ENCODE data around the gene CTDSPL.

The CTDSPL gene

DNA sequence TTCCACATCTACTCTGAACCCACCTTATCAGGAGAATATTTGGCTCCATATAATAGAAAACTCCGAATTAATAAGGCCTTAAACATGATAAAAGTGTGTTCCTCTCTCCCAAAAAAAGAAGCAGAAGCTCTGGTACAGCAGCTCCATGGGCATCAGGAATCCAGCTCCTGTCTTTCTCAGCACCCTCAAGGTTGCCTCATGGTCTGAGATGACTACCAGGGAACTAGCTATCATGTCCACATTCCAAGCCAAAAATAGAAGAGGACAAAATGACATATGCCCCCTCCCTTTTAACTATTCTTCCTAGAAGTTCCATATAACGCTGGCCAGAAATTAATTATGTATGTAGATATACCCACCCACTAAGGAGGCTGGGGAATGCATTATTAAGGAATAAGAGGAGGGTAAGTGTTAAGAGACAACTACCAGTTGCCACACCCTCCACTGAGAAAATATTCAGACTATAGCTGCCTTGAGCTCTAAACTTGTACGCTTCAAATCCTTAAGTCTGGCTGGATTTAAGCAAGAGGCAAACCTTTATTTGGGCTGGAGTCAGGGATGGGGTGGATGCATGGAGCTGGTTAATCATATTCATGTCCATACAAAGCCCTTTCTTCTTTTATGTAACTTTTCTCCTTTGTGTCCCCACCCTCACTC lies 35.8 kb upstream of the CTDSPL start:
- DNase-seq: no peak
- no peak overlapping the region for H3K4me2 ChIP-seq (ENCODE audit: low read depth, low read length)
- no peak overlapping the region for H3K9ac ChIP-seq (ENCODE audit: low read length)
- no peaks in the 10 kb centered on the region for H3K36me3 ChIP-seq (replicated peaks; ENCODE audit: insufficient read depth, low read length)
- H3F3A ChIP-seq (ENCODE audit: insufficient read depth, low read length): no peaks in the 10 kb centered on the region
- no peaks in the 10 kb centered on the region for H3K27me3 ChIP-seq (replicated peaks; ENCODE audit: insufficient read depth, low read length)
- H2AFZ ChIP-seq (ENCODE audit: low read length): no peak overlapping the region
- no peaks in the 10 kb centered on the region for H3K4me1 ChIP-seq (ENCODE audit: low read length)
- H4K20me1 ChIP-seq (ENCODE audit: insufficient read depth, low read length): no peaks in the 10 kb centered on the region
- no peak overlapping the region for H3K27ac ChIP-seq (ENCODE audit: low read length)
- TF ChIP-seq EZH2 (optimal IDR thresholded peaks at IDR 0.05; ENCODE audit: low read depth, low read length): no peak
- TF ChIP-seq, protein P1, sequence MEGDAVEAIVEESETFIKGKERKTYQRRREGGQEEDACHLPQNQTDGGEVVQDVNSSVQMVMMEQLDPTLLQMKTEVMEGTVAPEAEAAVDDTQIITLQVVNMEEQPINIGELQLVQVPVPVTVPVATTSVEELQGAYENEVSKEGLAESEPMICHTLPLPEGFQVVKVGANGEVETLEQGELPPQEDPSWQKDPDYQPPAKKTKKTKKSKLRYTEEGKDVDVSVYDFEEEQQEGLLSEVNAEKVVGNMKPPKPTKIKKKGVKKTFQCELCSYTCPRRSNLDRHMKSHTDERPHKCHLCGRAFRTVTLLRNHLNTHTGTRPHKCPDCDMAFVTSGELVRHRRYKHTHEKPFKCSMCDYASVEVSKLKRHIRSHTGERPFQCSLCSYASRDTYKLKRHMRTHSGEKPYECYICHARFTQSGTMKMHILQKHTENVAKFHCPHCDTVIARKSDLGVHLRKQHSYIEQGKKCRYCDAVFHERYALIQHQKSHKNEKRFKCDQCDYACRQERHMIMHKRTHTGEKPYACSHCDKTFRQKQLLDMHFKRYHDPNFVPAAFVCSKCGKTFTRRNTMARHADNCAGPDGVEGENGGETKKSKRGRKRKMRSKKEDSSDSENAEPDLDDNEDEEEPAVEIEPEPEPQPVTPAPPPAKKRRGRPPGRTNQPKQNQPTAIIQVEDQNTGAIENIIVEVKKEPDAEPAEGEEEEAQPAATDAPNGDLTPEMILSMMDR (IDR thresholded peaks at IDR 0.05; ENCODE audit: low read length): no peak
- no peak for TF ChIP-seq EZH2phosphoT487 (IDR thresholded peaks at IDR 0.05; ENCODE audit: low read length)
- H3K4me3 ChIP-seq (ENCODE audit: low read length): no peak overlapping the region
- no peaks in the 10 kb centered on the region for H3K79me2 ChIP-seq (ENCODE audit: low read length)
- H3K9me2 ChIP-seq (replicated peaks; ENCODE audit: insufficient read depth, low read length): no peaks in the 10 kb centered on the region
- H3K9me3 ChIP-seq (replicated peaks; ENCODE audit: insufficient read depth, low read length): no peaks in the 10 kb centered on the region

DNA sequence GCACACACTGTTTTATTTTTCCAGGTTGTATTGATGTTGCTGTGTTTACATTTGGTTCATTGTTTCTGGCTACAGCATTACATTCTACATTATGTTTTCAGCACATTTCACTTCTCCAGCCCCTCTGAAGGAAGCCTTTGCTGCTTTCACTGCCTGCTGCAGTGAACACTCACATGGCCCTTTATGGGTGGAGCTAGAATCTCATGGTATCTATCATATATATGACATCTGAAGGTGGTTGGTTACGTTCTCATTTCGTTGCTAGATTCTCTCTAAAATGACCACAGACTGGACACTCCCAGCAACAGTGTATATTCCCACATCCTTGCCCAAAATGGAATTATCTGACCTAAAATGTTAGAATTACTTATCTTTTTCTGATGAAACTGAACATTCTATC lies 35.2 kb upstream of the CTDSPL start:
- DNase-seq: no peak
- Histone ChIP-seq H3K9me3 (replicated peaks; ENCODE audit: insufficient read depth, low read length) (no peaks in the 10 kb centered on the region), H3K27ac (ENCODE audit: low read length) (no peak overlapping the region), H3K4me1 (ENCODE audit: low read length) (no peaks in the 10 kb centered on the region), H2AFZ (ENCODE audit: low read length) (no peak overlapping the region), H3K36me3 (replicated peaks; ENCODE audit: insufficient read depth, low read length) (no peaks in the 10 kb centered on the region), H3K4me3 (ENCODE audit: low read length) (no peak overlapping the region), H3K27me3 (replicated peaks; ENCODE audit: insufficient read depth, low read length) (no peaks in the 10 kb centered on the region), H3F3A (ENCODE audit: insufficient read depth, low read length) (no peaks in the 10 kb centered on the region), H4K20me1 (ENCODE audit: insufficient read depth, low read length) (no peaks in the 10 kb centered on the region), H3K9me2 (replicated peaks; ENCODE audit: insufficient read depth, low read length) (no peaks in the 10 kb centered on the region), H3K4me2 (ENCODE audit: low read depth, low read length) (no peak overlapping the region), H3K9ac (ENCODE audit: low read length) (no peak overlapping the region), H3K79me2 (ENCODE audit: low read length) (no peaks in the 10 kb centered on the region)
- no peak for TF ChIP-seq EZH2 (optimal IDR thresholded peaks at IDR 0.05; ENCODE audit: low read depth, low read length)

DNA sequence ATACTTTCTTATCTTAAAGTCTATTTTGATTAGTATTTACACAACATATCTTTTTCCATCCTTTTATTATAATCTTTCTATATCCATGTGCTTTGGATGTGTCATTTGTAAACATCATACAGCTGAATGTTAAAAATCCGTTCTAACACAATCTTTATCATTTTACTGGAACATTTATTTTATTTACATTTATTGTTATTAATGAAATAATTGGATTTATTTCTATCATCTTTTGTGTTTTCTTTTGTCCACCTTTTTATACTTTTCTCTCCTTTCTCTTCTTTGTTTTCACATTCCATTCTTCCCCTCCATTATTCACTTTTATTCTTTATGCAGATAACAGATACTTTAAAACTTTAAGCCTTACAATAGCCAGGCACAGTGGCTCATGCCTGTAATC lies 34.7 kb upstream of the CTDSPL start:
- Histone ChIP-seq H2AFZ (ENCODE audit: low read length) (no peak overlapping the region), H3K27ac (ENCODE audit: low read length) (no peak overlapping the region), H3K79me2 (ENCODE audit: low read length) (no peaks in the 10 kb centered on the region), H3K9me3 (replicated peaks; ENCODE audit: insufficient read depth, low read length) (no peaks in the 10 kb centered on the region), H3K9me2 (replicated peaks; ENCODE audit: insufficient read depth, low read length) (no peaks in the 10 kb centered on the region), H3K4me1 (ENCODE audit: low read length) (no peaks in the 10 kb centered on the region), H3K36me3 (replicated peaks; ENCODE audit: insufficient read depth, low read length) (no peaks in the 10 kb centered on the region), H3K27me3 (replicated peaks; ENCODE audit: insufficient read depth, low read length) (no peaks in the 10 kb centered on the region), H3K4me2 (ENCODE audit: low read depth, low read length) (no peak overlapping the region), H4K20me1 (ENCODE audit: insufficient read depth, low read length) (no peaks in the 10 kb centered on the region), H3K4me3 (ENCODE audit: low read length) (no peak overlapping the region), H3K9ac (ENCODE audit: low read length) (no peak overlapping the region), H3F3A (ENCODE audit: insufficient read depth, low read length) (no peaks in the 10 kb centered on the region)
- DNase-seq: no peak
- TF ChIP-seq EZH2 (optimal IDR thresholded peaks at IDR 0.05; ENCODE audit: low read depth, low read length) (no peak), EZH2phosphoT487 (IDR thresholded peaks at IDR 0.05; ENCODE audit: low read length) (no peak)
- TF ChIP-seq, protein P1 (IDR thresholded peaks at IDR 0.05; ENCODE audit: low read length): no peak

DNA sequence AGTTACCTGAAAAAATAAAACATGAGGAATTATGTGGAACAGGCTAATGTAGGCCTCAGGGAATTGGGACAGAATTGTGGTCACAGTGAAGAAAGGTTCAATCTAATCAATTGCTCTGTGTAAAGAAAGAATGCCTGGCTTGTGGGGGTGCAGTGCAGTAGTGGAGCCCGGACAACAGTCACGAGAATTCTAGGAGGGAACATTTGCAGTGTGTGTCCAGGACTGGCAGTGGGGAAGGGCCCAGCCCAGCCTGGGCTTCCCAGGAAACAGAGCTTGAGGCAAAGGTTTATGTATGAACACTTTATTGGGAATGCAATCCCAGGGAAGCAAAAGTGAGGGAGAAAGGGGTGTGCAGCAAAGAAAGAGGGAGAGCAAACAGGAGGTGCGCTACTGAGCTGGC lies 29.2 kb upstream of the CTDSPL start:
- TF ChIP-seq EZH2phosphoT487 (IDR thresholded peaks at IDR 0.05; ENCODE audit: low read length) (no peak), EZH2 (optimal IDR thresholded peaks at IDR 0.05; ENCODE audit: low read depth, low read length) (no peak)
- TF ChIP-seq, protein P1 (IDR thresholded peaks at IDR 0.05; ENCODE audit: low read length): no peak
- Histone ChIP-seq H3K9me3 (replicated peaks; ENCODE audit: insufficient read depth, low read length) (no peaks in the 10 kb centered on the region), H3K4me1 (ENCODE audit: low read length) (no peaks in the 10 kb centered on the region), H3F3A (ENCODE audit: insufficient read depth, low read length) (no peaks in the 10 kb centered on the region), H3K9me2 (replicated peaks; ENCODE audit: insufficient read depth, low read length) (no peaks in the 10 kb centered on the region), H3K27ac (ENCODE audit: low read length) (no peak overlapping the region), H3K9ac (ENCODE audit: low read length) (no peak overlapping the region), H3K4me2 (ENCODE audit: low read depth, low read length) (no peak overlapping the region), H3K27me3 (replicated peaks; ENCODE audit: insufficient read depth, low read length) (no peaks in the 10 kb centered on the region), H3K4me3 (ENCODE audit: low read length) (no peak overlapping the region), H3K79me2 (ENCODE audit: low read length) (no peaks in the 10 kb centered on the region), H3K36me3 (replicated peaks; ENCODE audit: insufficient read depth, low read length) (no peaks in the 10 kb centered on the region), H2AFZ (ENCODE audit: low read length) (no peak overlapping the region), H4K20me1 (ENCODE audit: insufficient read depth, low read length) (no peaks in the 10 kb centered on the region)
- DNase-seq: no peak
